Mesenchymal stem cell (in vitro differentiated cells and primary cell): ENCODE results near the gene IL11.

Experiments used
- DNase-seq: peaks from one replicate; pipeline ENCODE4 v3.0.0-alpha.2; 2013
- H2AFZ ChIP-seq: one replicate; pipeline ENCODE4 v1.6.1; 2013; ENCODE audit warnings: low read depth, mild to moderate bottlenecking, control low read depth, inconsistent platforms, low read length, moderate library complexity
- H2AK5ac ChIP-seq: 2 replicates; pipeline ENCODE4 v1.6.1; 2013; ENCODE audit warnings: low read length, moderate library complexity, mild to moderate bottlenecking, inconsistent platforms; ENCODE audit not compliant: severe bottlenecking
- H2BK120ac ChIP-seq: one replicate; pipeline ENCODE4 v1.6.1; 2013; ENCODE audit warnings: low read depth, mild to moderate bottlenecking, inconsistent platforms, low read length, moderate library complexity
- H2BK12ac ChIP-seq, 2 experiments: one replicate each; pipeline ENCODE4 v1.6.1; 2013; ENCODE audit warnings: inconsistent platforms in 2 of 2, low read length in 2 of 2, mild to moderate bottlenecking in 2 of 2, moderate library complexity in 2 of 2, control low read depth in 1 of 2
- H2BK15ac ChIP-seq: one replicate; pipeline ENCODE4 v1.6.1; 2013; ENCODE audit warnings: mild to moderate bottlenecking, low read depth, inconsistent platforms; ENCODE audit not compliant: poor library complexity, severe bottlenecking
- H2BK5ac ChIP-seq: 2 replicates; pipeline ENCODE4 v1.6.1; 2013; ENCODE audit warnings: low read depth, mild to moderate bottlenecking, low read length, control low read depth, inconsistent platforms; ENCODE audit not compliant: poor library complexity, severe bottlenecking
- H3K14ac ChIP-seq, 2 experiments: one replicate each; pipeline ENCODE4 v1.6.1; 2013; ENCODE audit warnings: inconsistent platforms in 2 of 2, low read length in 2 of 2, control low read depth in 1 of 2, mild to moderate bottlenecking in 1 of 2, moderate library complexity in 1 of 2
- H3K18ac ChIP-seq, 2 experiments: one replicate each; pipeline ENCODE4 v1.6.1; 2013; ENCODE audit warnings: inconsistent platforms in 2 of 2, low read length in 2 of 2, control low read depth in 1 of 2, low read depth in 1 of 2, mild to moderate bottlenecking in 1 of 2
- H3K23ac ChIP-seq, 2 experiments: one replicate each; pipeline ENCODE4 v1.6.1; 2013; ENCODE audit warnings: inconsistent platforms in 2 of 2, low read length in 2 of 2, mild to moderate bottlenecking in 2 of 2, moderate library complexity in 2 of 2, control low read depth in 1 of 2
- H3K27ac ChIP-seq: 2 replicates; pipeline ENCODE4 v1.5.1; 2013; ENCODE audit warnings: mild to moderate bottlenecking, moderate library complexity, low read length, control low read depth, inconsistent platforms; ENCODE audit not compliant: poor library complexity, severe bottlenecking
- H3K27me3 ChIP-seq, 2 experiments: 2 replicates each; pipeline versions ENCODE4 v1.6.1 to v1.7.0; 2013; ENCODE audit warnings: low read length in 2 of 2, mild to moderate bottlenecking in 2 of 2, moderate library complexity in 2 of 2, control low read depth in 1 of 2, inconsistent platforms in 1 of 2; ENCODE audit not compliant: control insufficient read depth in 1 of 2, insufficient read depth in 1 of 2
- H3K36me3 ChIP-seq, 2 experiments: 2 replicates each; pipeline versions ENCODE4 v1.6.1 to v1.7.0; 2013; ENCODE audit warnings: low read length in 2 of 2, control low read depth in 1 of 2, inconsistent platforms in 1 of 2, low read depth in 1 of 2, mild to moderate bottlenecking in 1 of 2; ENCODE audit not compliant: insufficient read depth in 2 of 2, control insufficient read depth in 1 of 2
- H3K4ac ChIP-seq, 2 experiments: one replicate each; pipeline ENCODE4 v1.6.1; 2013; ENCODE audit warnings: inconsistent platforms in 2 of 2, low read length in 2 of 2, mild to moderate bottlenecking in 2 of 2, moderate library complexity in 2 of 2, control low read depth in 1 of 2, low read depth in 1 of 2
- H3K4me1 ChIP-seq: 2 replicates; pipeline ENCODE4 v1.6.1; 2013; ENCODE audit warnings: low read depth, low read length, control low read depth; ENCODE audit not compliant: control insufficient read depth, insufficient read depth
- H3K4me2 ChIP-seq: 2 replicates; pipeline ENCODE4 v1.6.1; 2013; ENCODE audit warnings: low read length, mild to moderate bottlenecking, inconsistent platforms; ENCODE audit not compliant: poor library complexity, severe bottlenecking
- H3K4me3 ChIP-seq, 2 experiments: 2 replicates each; pipeline versions ENCODE4 v1.5.1 to v1.7.0; 2013; ENCODE audit warnings: low read length in 2 of 2, mild to moderate bottlenecking in 2 of 2, control low read depth in 1 of 2, low read depth in 1 of 2; ENCODE audit not compliant: insufficient read depth in 1 of 2
- H3K79me1 ChIP-seq: replicated peaks from 2 replicates; pipeline ENCODE4 v1.6.1; 2013; ENCODE audit warnings: mild to moderate bottlenecking, control low read depth, low read length, inconsistent platforms; ENCODE audit not compliant: poor library complexity, severe bottlenecking
- H3K9ac ChIP-seq: 2 replicates; pipeline ENCODE4 v1.7.0; 2013; ENCODE audit warnings: mild to moderate bottlenecking, low read length, moderate library complexity
- H3K9me3 ChIP-seq: 2 replicates; pipeline ENCODE4 v1.7.0; 2013; ENCODE audit warnings: mild to moderate bottlenecking, low read length; ENCODE audit not compliant: control insufficient read depth
- H4K8ac ChIP-seq: one replicate; pipeline ENCODE4 v1.6.1; 2013; ENCODE audit warnings: inconsistent platforms, mild to moderate bottlenecking, low read length, moderate library complexity
- H4K91ac ChIP-seq: one replicate; pipeline ENCODE4 v1.6.1; 2013; ENCODE audit warnings: mild to moderate bottlenecking, low read length, inconsistent platforms
- whole genome bisulfite sequencing: methylation state at CpG from one replicate; pipeline ENCODE4 v1.1.7; 2013; ENCODE audit warnings: mixed read lengths; 5-methylcytosine and 5-hydroxymethylcytosine counted together

IL11 gene

GRCh38 chr19:55340784-55341147 lies 29.5 kb downstream of the IL11 start:
- no peak overlapping the region for H2AK5ac ChIP-seq
- WGBS: 5% methylated on average over 12 of the region's 24 CpGs
- peak overlapping the region; percentile 46 to 98 for H3K4ac ChIP-seq
- H3K14ac ChIP-seq: peak overlapping the region in 1 of 2 experiments; percentile 75
- H3K4me1 ChIP-seq: peaks cover 44% of the 10 kb centered on the region
- H3K23ac ChIP-seq: peak overlapping the region in 1 of 2 experiments; percentile 67
- H2BK15ac ChIP-seq: peak overlapping the region; percentile 64
- H2BK120ac ChIP-seq: no peak overlapping the region
- peak overlapping the region; percentile 69 to 93 for H3K4me3 ChIP-seq
- H3K27ac ChIP-seq: no peak overlapping the region
- H4K8ac ChIP-seq: no peak overlapping the region
- DNase-seq: peak; percentile 27
- peak overlapping the region; percentile 98 for H3K4me2 ChIP-seq
- H3K18ac ChIP-seq: peak overlapping the region; percentile 3 to 91
- H3K9ac ChIP-seq: peak overlapping the region; percentile 93
- H2BK5ac ChIP-seq: no peak overlapping the region
- peaks cover 0 to 9% of the 10 kb centered on the region in 2 experiments for H3K27me3 ChIP-seq
- H3K36me3 ChIP-seq: peaks cover 16 to 41% of the 10 kb centered on the region in 2 experiments
- peaks cover 14% of the 10 kb centered on the region for H3K79me1 ChIP-seq
- no peaks in the 10 kb centered on the region for H3K9me3 ChIP-seq
- no peak overlapping the region for H2BK12ac ChIP-seq
- peak overlapping the region; percentile 45 for H4K91ac ChIP-seq
- H2AFZ ChIP-seq: no peak overlapping the region

GRCh38 chr19:55339889-55340783 lies 30.1 kb downstream of the IL11 start:
- WGBS: 4% methylated on average over 29 of the region's 44 CpGs
- peak overlapping the region; percentile 70 to 97 for H3K18ac ChIP-seq

GRCh38 chr19:55339105-55339888 lies 31.0 kb downstream of the IL11 start, which contains the start of gene KMT5C:
TSS of gene KMT5C (plus strand) at chr19:55339876. CDS start at chr19:55341937, 2,061 bp downstream.
- H3K4ac ChIP-seq: peak within 1 kb of the TSS; percentile 58 to 98
- H3K36me3 ChIP-seq: peaks cover 16 to 27% of the 10 kb centered on the region in 2 experiments
- peak within 1 kb of the TSS in 1 of 2 experiments; percentile 94 for H3K23ac ChIP-seq
- peak within 1 kb of the TSS; percentile 88 for H4K8ac ChIP-seq
- H4K91ac ChIP-seq: peak within 1 kb of the TSS; percentile 79
- peak within 1 kb of the TSS; percentile 98 for H3K4me2 ChIP-seq
- peak within 1 kb of the TSS; percentile 94 for H3K9ac ChIP-seq
- H3K9me3 ChIP-seq: no peaks in the 10 kb centered on the region
- H2AFZ ChIP-seq: peak within 1 kb of the TSS; percentile 75
- H2BK15ac ChIP-seq: peak within 1 kb of the TSS; percentile 70
- H3K27me3 ChIP-seq: peaks cover 0 to 9% of the 10 kb centered on the region in 2 experiments
- peak within 1 kb of the TSS; percentile 93 for H3K27ac ChIP-seq
- peak within 1 kb of the TSS; percentile 69 to 93 for H3K4me3 ChIP-seq
- H2BK12ac ChIP-seq: peak within 1 kb of the TSS in 1 of 2 experiments; percentile 92
- peaks cover 34% of the 10 kb centered on the region for H3K4me1 ChIP-seq
- WGBS: under 1% methylated on average over 56 of the region's 63 CpGs
- peak within 1 kb of the TSS; percentile 9 for H2BK120ac ChIP-seq
- peak within 1 kb of the TSS in 1 of 2 experiments; percentile 95 for H3K14ac ChIP-seq
- peak within 1 kb of the TSS; percentile 88 for H2BK5ac ChIP-seq
- peak; percentile 100 for DNase-seq
- peaks cover 14% of the 10 kb centered on the region for H3K79me1 ChIP-seq
- peak within 1 kb of the TSS; percentile 70 to 97 for H3K18ac ChIP-seq
- peak within 1 kb of the TSS; percentile 53 for H2AK5ac ChIP-seq

More at GRCh38 chr19:55339889-55340783, 30.1 kb downstream of the IL11 start:
- Histone ChIP-seq H3K9ac (peak overlapping the region; percentile 93), H2AK5ac (peak overlapping the region; percentile 53), H3K4ac (peak overlapping the region; percentile 35 to 98), H3K4me2 (peak overlapping the region; percentile 98), H2BK12ac (peak overlapping the region in 1 of 2 experiments; percentile 92), H3K4me1 (peaks cover 38% of the 10 kb centered on the region), H3K27ac (no peak overlapping the region), H2BK15ac (peak overlapping the region; percentile 64), H3K36me3 (peaks cover 16 to 35% of the 10 kb centered on the region in 2 experiments), H2BK120ac (peak overlapping the region; percentile 9), H4K91ac (peak overlapping the region; percentile 70), H3K23ac (peak overlapping the region in 1 of 2 experiments; percentile 94), H3K14ac (peak overlapping the region in 1 of 2 experiments; percentile 85), H2BK5ac (peak overlapping the region; percentile 45), H3K4me3 (peak overlapping the region; percentile 69 to 93), H3K9me3 (no peaks in the 10 kb centered on the region), H4K8ac (peak overlapping the region; percentile 88), H2AFZ (no peak overlapping the region), H3K27me3 (peaks cover 0 to 9% of the 10 kb centered on the region in 2 experiments), H3K79me1 (peaks cover 14% of the 10 kb centered on the region)
- no peak for DNase-seq
